Mesenchymal stem cell (in vitro differentiated cells and primary cell): ENCODE results near the gene THOC6.
A peak's percentile ranks its signal among the peaks of the same experiment; 100 is the strongest.

Experiments
- DNase-seq: peaks from one replicate; pipeline ENCODE4 v3.0.0-alpha.2; 2013
- H2AFZ ChIP-seq: one replicate; pipeline ENCODE4 v1.6.1; 2013; ENCODE audit warnings: low read depth, mild to moderate bottlenecking, control low read depth, inconsistent platforms, low read length, moderate library complexity
- H2AK5ac ChIP-seq: 2 replicates; pipeline ENCODE4 v1.6.1; 2013; ENCODE audit warnings: low read length, moderate library complexity, mild to moderate bottlenecking, inconsistent platforms; ENCODE audit not compliant: severe bottlenecking
- H2BK120ac ChIP-seq: one replicate; pipeline ENCODE4 v1.6.1; 2013; ENCODE audit warnings: low read depth, mild to moderate bottlenecking, inconsistent platforms, low read length, moderate library complexity
- H2BK12ac ChIP-seq, 2 experiments: one replicate each; pipeline ENCODE4 v1.6.1; 2013; ENCODE audit warnings: inconsistent platforms in 2 of 2, low read length in 2 of 2, mild to moderate bottlenecking in 2 of 2, moderate library complexity in 2 of 2, control low read depth in 1 of 2
- H2BK15ac ChIP-seq: one replicate; pipeline ENCODE4 v1.6.1; 2013; ENCODE audit warnings: mild to moderate bottlenecking, low read depth, inconsistent platforms; ENCODE audit not compliant: poor library complexity, severe bottlenecking
- H2BK5ac ChIP-seq: 2 replicates; pipeline ENCODE4 v1.6.1; 2013; ENCODE audit warnings: low read depth, mild to moderate bottlenecking, low read length, control low read depth, inconsistent platforms; ENCODE audit not compliant: poor library complexity, severe bottlenecking
- H3K14ac ChIP-seq, 2 experiments: one replicate each; pipeline ENCODE4 v1.6.1; 2013; ENCODE audit warnings: inconsistent platforms in 2 of 2, low read length in 2 of 2, control low read depth in 1 of 2, mild to moderate bottlenecking in 1 of 2, moderate library complexity in 1 of 2
- H3K18ac ChIP-seq, 2 experiments: one replicate each; pipeline ENCODE4 v1.6.1; 2013; ENCODE audit warnings: inconsistent platforms in 2 of 2, low read length in 2 of 2, control low read depth in 1 of 2, low read depth in 1 of 2, mild to moderate bottlenecking in 1 of 2
- H3K23ac ChIP-seq, 2 experiments: one replicate each; pipeline ENCODE4 v1.6.1; 2013; ENCODE audit warnings: inconsistent platforms in 2 of 2, low read length in 2 of 2, mild to moderate bottlenecking in 2 of 2, moderate library complexity in 2 of 2, control low read depth in 1 of 2
- H3K27ac ChIP-seq: 2 replicates; pipeline ENCODE4 v1.5.1; 2013; ENCODE audit warnings: mild to moderate bottlenecking, moderate library complexity, low read length, control low read depth, inconsistent platforms; ENCODE audit not compliant: poor library complexity, severe bottlenecking
- H3K27me3 ChIP-seq, 2 experiments: 2 replicates each; pipeline versions ENCODE4 v1.6.1 to v1.7.0; 2013; ENCODE audit warnings: low read length in 2 of 2, mild to moderate bottlenecking in 2 of 2, moderate library complexity in 2 of 2, control low read depth in 1 of 2, inconsistent platforms in 1 of 2; ENCODE audit not compliant: control insufficient read depth in 1 of 2, insufficient read depth in 1 of 2
- H3K36me3 ChIP-seq, 2 experiments: 2 replicates each; pipeline versions ENCODE4 v1.6.1 to v1.7.0; 2013; ENCODE audit warnings: low read length in 2 of 2, control low read depth in 1 of 2, inconsistent platforms in 1 of 2, low read depth in 1 of 2, mild to moderate bottlenecking in 1 of 2; ENCODE audit not compliant: insufficient read depth in 2 of 2, control insufficient read depth in 1 of 2
- H3K4ac ChIP-seq, 2 experiments: one replicate each; pipeline ENCODE4 v1.6.1; 2013; ENCODE audit warnings: inconsistent platforms in 2 of 2, low read length in 2 of 2, mild to moderate bottlenecking in 2 of 2, moderate library complexity in 2 of 2, control low read depth in 1 of 2, low read depth in 1 of 2
- H3K4me1 ChIP-seq: 2 replicates; pipeline ENCODE4 v1.6.1; 2013; ENCODE audit warnings: low read depth, low read length, control low read depth; ENCODE audit not compliant: control insufficient read depth, insufficient read depth
- H3K4me2 ChIP-seq: 2 replicates; pipeline ENCODE4 v1.6.1; 2013; ENCODE audit warnings: low read length, mild to moderate bottlenecking, inconsistent platforms; ENCODE audit not compliant: poor library complexity, severe bottlenecking
- H3K4me3 ChIP-seq, 2 experiments: 2 replicates each; pipeline versions ENCODE4 v1.5.1 to v1.7.0; 2013; ENCODE audit warnings: low read length in 2 of 2, mild to moderate bottlenecking in 2 of 2, control low read depth in 1 of 2, low read depth in 1 of 2; ENCODE audit not compliant: insufficient read depth in 1 of 2
- H3K79me1 ChIP-seq: replicated peaks from 2 replicates; pipeline ENCODE4 v1.6.1; 2013; ENCODE audit warnings: mild to moderate bottlenecking, control low read depth, low read length, inconsistent platforms; ENCODE audit not compliant: poor library complexity, severe bottlenecking
- H3K9ac ChIP-seq: 2 replicates; pipeline ENCODE4 v1.7.0; 2013; ENCODE audit warnings: mild to moderate bottlenecking, low read length, moderate library complexity
- H3K9me3 ChIP-seq: 2 replicates; pipeline ENCODE4 v1.7.0; 2013; ENCODE audit warnings: mild to moderate bottlenecking, low read length; ENCODE audit not compliant: control insufficient read depth
- H4K8ac ChIP-seq: one replicate; pipeline ENCODE4 v1.6.1; 2013; ENCODE audit warnings: inconsistent platforms, mild to moderate bottlenecking, low read length, moderate library complexity
- H4K91ac ChIP-seq: one replicate; pipeline ENCODE4 v1.6.1; 2013; ENCODE audit warnings: mild to moderate bottlenecking, low read length, inconsistent platforms
- WGBS: methylation state at CpG from one replicate; pipeline ENCODE4 v1.1.7; 2013; ENCODE audit warnings: mixed read lengths; 5-methylcytosine and 5-hydroxymethylcytosine counted together

Gene THOC6

DNA sequence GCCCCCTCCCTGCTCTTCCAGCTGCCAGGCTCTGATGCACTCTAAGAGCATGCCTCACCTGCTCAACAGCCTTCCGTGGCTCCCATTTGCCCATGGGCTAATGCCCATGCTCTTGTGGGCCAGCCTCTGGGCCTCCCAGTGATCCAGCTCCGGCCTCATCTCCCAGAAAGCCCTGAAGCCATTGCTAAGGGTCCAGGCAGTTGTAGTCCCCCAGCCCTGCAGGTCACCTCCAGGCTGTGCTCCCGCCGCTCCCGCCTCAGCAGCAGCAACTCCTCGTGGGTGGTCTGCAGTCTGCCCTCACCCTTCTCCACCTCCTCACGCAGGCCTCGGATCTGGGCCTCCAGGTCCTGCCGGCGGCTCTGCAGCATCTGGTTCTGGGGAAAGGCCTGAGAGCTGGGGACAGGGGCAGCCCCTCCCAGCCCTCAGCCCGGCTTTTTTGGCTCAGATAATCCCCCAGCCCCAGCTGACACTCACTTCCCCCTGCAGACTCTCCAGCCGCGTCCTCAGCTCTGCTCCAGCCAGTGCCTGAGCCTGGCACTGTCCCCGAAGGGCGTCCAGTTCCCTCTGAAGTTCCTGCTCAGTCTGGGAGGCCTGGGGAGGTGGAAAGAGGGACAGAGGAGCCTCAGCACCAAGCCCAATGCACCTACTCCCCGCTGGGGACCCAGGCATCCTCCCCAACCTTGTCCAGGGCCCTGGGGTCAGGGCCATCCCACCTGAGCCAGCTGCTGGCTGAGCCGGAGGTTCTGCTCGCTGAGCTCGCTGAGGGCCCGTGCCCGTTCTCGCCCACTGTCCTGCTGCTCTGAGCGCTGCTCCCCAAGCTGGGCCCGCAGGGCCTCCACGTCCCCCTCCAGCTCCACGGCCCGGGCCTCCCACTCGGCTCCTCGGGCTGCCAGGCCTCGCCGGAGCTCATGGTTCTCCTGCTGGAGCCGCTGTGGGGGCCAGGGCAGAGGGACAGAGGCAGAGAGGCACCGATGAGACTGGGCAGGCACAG is 6.7 kb downstream of the THOC6 start:
- Histone ChIP-seq H3K4me2 (no peak overlapping the region), H3K4me3 (peak overlapping the region in 1 of 2 experiments; percentile 16), H3K27me3 (peaks cover 33 to 58% of the 10 kb centered on the region in 2 experiments), H4K91ac (no peak overlapping the region), H3K36me3 (peaks cover 24 to 32% of the 10 kb centered on the region in 2 experiments), H3K18ac (no peak overlapping the region), H3K27ac (no peak overlapping the region), H2AFZ (no peak overlapping the region), H2AK5ac (peak overlapping the region; percentile 41), H2BK120ac (no peak overlapping the region), H3K4ac (no peak overlapping the region), H3K23ac (no peak overlapping the region), H3K14ac (no peak overlapping the region), H4K8ac (no peak overlapping the region), H3K79me1 (peaks cover under 1% of the 10 kb centered on the region), H2BK12ac (no peak overlapping the region), H3K9me3 (no peaks in the 10 kb centered on the region), H2BK5ac (no peak overlapping the region), H3K9ac (no peak overlapping the region), H2BK15ac (no peak overlapping the region), H3K4me1 (peaks cover 9% of the 10 kb centered on the region)
- 84% methylated on average over 32 of the region's 33 CpGs for WGBS
- DNase-seq: no peak

DNA sequence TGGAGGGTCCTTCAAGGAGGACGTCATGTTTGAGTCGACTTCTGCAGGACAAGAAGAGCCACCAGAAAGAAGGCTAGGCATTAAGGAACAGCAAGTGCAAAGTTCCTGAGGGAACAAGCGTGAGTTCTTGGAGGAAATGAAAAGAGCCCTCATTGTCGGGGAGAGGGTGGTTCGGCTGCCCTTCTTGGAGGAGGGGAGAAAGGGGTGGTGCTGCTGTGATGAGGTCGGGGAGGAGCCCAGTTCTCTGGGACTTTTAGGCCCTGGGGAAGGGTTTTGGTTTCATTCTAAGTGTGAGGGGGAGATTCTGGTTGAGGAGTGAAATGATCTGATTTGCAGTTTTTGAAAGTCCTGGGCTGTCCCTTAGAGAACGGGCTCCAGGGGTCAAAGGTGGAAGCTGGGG is 8.8 kb downstream of the THOC6 start:
- WGBS: 72% methylated on average over 7 of the region's 7 CpGs

DNA sequence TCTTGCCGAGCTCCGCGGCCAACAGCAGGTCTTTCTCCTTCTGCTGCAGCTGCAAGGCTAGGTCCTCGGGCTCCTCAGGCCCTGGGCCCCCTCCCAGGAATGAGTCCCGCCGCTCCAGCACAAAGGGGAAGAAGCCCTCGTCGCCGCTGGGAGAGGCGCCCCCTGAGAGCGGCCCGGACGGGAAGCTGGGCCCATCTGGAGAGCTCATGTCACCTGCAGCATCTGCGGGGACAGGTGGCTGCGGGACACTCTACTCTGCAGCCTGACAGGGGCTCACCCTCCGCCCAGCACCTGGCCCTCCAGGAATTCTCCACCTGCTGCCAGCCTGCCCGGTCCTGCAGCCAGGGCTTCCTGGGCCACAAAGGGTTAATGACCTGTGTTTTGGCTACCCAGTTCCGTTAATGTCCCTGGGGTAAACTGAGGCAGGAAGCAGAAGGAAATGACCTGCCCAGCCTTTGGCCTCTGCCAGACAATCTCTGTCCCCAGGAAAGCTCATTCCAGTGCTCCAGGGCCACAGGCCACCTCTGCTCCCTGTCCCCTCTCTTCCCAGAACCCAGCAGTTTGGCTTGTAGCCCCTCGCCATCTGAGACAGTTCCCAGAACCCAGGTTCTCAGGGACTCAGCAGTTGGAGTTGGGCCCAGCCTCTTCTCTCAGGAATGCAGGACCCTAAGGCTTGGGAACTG is 11.6 kb downstream of the THOC6 start:
- no peak overlapping the region for H3K18ac ChIP-seq
- H3K27ac ChIP-seq: no peak overlapping the region
- WGBS: 53% methylated on average over 19 of the region's 19 CpGs
- H2BK5ac ChIP-seq: no peak overlapping the region
- no peak overlapping the region for H2BK15ac ChIP-seq
- H3K4me1 ChIP-seq: peaks cover 4% of the 10 kb centered on the region
- H3K27me3 ChIP-seq: peaks cover 69 to 83% of the 10 kb centered on the region in 2 experiments
- no peak overlapping the region for H4K91ac ChIP-seq
- DNase-seq: no peak
- H3K79me1 ChIP-seq: no peaks in the 10 kb centered on the region
- no peak overlapping the region for H2AFZ ChIP-seq
- no peak overlapping the region for H3K4me3 ChIP-seq
- H2BK12ac ChIP-seq: no peak overlapping the region
- no peak overlapping the region for H3K23ac ChIP-seq
- H3K9me3 ChIP-seq: no peaks in the 10 kb centered on the region
- H3K4ac ChIP-seq: no peak overlapping the region
- H3K36me3 ChIP-seq: no peaks in the 10 kb centered on the region
- H2AK5ac ChIP-seq: no peak overlapping the region
- H4K8ac ChIP-seq: no peak overlapping the region
- H3K9ac ChIP-seq: no peak overlapping the region
- no peak overlapping the region for H3K14ac ChIP-seq
- no peak overlapping the region for H2BK120ac ChIP-seq
- H3K4me2 ChIP-seq: no peak overlapping the region

More for the DNA sequence above, 8.8 kb downstream of the THOC6 start:
- H3K4me3 ChIP-seq: no peak overlapping the region
- no peak overlapping the region for H4K91ac ChIP-seq
- H3K9me3 ChIP-seq: no peaks in the 10 kb centered on the region
- H3K4me1 ChIP-seq: peaks cover 14% of the 10 kb centered on the region
- H3K27me3 ChIP-seq: peaks cover 52 to 76% of the 10 kb centered on the region in 2 experiments
- H3K79me1 ChIP-seq: no peaks in the 10 kb centered on the region
- no peak overlapping the region for H4K8ac ChIP-seq
- no peak overlapping the region for H3K23ac ChIP-seq
- H2AFZ ChIP-seq: no peak overlapping the region
- peaks cover 3 to 13% of the 10 kb centered on the region in 2 experiments for H3K36me3 ChIP-seq
- H3K4me2 ChIP-seq: no peak overlapping the region
- no peak overlapping the region for H2BK15ac ChIP-seq
- H3K18ac ChIP-seq: no peak overlapping the region
- no peak overlapping the region for H2AK5ac ChIP-seq
- no peak overlapping the region for H2BK5ac ChIP-seq
- H3K9ac ChIP-seq: no peak overlapping the region
- DNase-seq: no peak
- no peak overlapping the region for H2BK12ac ChIP-seq
- H3K4ac ChIP-seq: no peak overlapping the region
- H3K27ac ChIP-seq: no peak overlapping the region
- H3K14ac ChIP-seq: no peak overlapping the region
- no peak overlapping the region for H2BK120ac ChIP-seq
